Upper lobe of left lung (tissue), 6 donors: Measurements from ENCODE around the gene TEKT5. TPM values are rescaled to one million over a fixed set of nuclear protein-coding genes. Genes with fewer than 3 reads are reported as not detected.
A peak's percentile ranks its signal among the peaks of the same experiment; 100 is the strongest.
"Not testable (repeated sequence)": the region's sequence is repeated elsewhere in the genome, so short reads cannot be mapped to it uniquely, and the experiment has no call there.

ENCODE experiments used
- ATAC-seq, 2 donors: fragments of 200-7000 bp; cut with Tn5 transposase; one replicate each; pipeline ENCODE4 v1.9.1; 2022; ENCODE audit warnings: mild to moderate bottlenecking in 2 of 2, moderate library complexity in 2 of 2; ENCODE audit not compliant: low FRiP score in 2 of 2
- DNase-seq, 2 donors: peaks; one replicate each; pipeline ENCODE4 v3.0.0-alpha.2; 2019 to 2020
- H3K27ac ChIP-seq, 4 donors: fragments of 200-600 bp; sonication (generic); one replicate each; pipeline ENCODE4 v1.5.1; 2016 to 2019
- H3K27me3 ChIP-seq, 4 donors: fragments of 200-600 bp; sonication (generic); one replicate each; pipeline ENCODE4 v1.5.1; 2017 to 2019
- H3K36me3 ChIP-seq, 4 donors: fragments of 200-600 bp; sonication (generic); one replicate each; pipeline ENCODE4 v1.5.1; 2016 to 2019
- H3K4me1 ChIP-seq, 4 donors: fragments of 200-600 bp; sonication (generic); one replicate each; pipeline ENCODE4 v1.5.1; 2018 to 2019
- H3K4me3 ChIP-seq, 4 donors: fragments of 200-600 bp; sonication (generic); one replicate each; pipeline ENCODE4 v1.5.1; 2017 to 2019; ENCODE audit warnings: mild to moderate bottlenecking in 2 of 4, moderate library complexity in 1 of 4
- H3K9me3 ChIP-seq, 4 donors: fragments of 200-600 bp; sonication (generic); one replicate each; pipeline ENCODE4 v1.5.1; 2018 to 2019
- EP300 ChIP-seq, 4 donors: sonication (generic); formaldehyde crosslinking; IDR thresholded peaks; one replicate each; pipeline ENCODE4 v1.5.1; 2017; ENCODE audit warnings: antibody characterized with exemption in 4 of 4, control low read depth in 2 of 4
- POLR2A ChIP-seq, 4 donors: fragments of 450-650 bp; IDR thresholded peaks; one replicate each; pipeline ENCODE4 v1.5.1; 2016 to 2017; ENCODE audit warnings: antibody characterized with exemption in 4 of 4, mild to moderate bottlenecking in 2 of 4
- POLR2AphosphoS5 ChIP-seq, 2 donors: sonication (generic); formaldehyde crosslinking; IDR thresholded peaks; one replicate each; pipeline ENCODE4 v1.5.1; 2017; ENCODE audit warnings: antibody characterized with exemption in 2 of 2
- WGBS, 2 donors: methylation state at CpG; one replicate each; pipeline ENCODE4 v1.1.5; 2017 to 2018; 5-methylcytosine and 5-hydroxymethylcytosine counted together
- total RNA-seq, 6 donors: library from RNA; depleted of rRNA in 4 of 6; stranded (reverse); fragments of >200 nt in 4 of 6; gene quantifications; one replicate each; pipeline versions ENCODE4 v1.1.0 to v1.2.1, GENCODE V29; 2016 to 2021
- TF ChIP-seq, protein P1 (sequence below), 6 experiments: fragments of 450-650 bp in 4 of 6; fragments of 200-600 bp in 2 of 6; sonication (generic) in 2 of 6; IDR thresholded peaks; one replicate each; pipeline ENCODE4 v1.5.1; 2016 to 2019; ENCODE audit warnings: antibody characterized with exemption in 6 of 6
- donor health status: DM: no; HTN: no; CAD: no; lungs with moderate emphysema.
- donor health status: DM: no; HTN: yes; CAD: no; lungs with severe emphysema.

The TEKT5 gene
- total RNA-seq, 6 donors from 2014 or later = 0.20 to 2.1 (median 0.44) TPM; not detected in 3

DNA sequence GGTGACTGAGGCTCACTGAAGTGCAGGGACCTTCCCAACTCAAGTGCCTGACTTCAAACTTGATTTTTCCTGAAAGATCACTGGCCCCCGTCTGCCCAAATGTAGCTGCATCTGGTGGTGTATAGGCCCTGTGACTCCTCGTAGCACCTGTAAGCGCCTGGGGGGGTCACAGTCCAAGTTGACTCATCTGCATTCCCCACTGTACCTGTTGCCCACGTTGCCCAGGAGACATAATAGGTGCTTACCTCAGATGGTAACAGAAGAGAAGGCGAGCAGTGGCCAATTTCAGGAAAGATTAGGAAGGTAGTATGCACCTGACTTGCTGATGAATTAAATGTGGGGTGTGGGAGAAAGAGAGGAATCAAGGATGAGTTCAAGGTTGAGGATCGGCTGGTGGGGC lies 70.2 kb downstream of the TEKT5 start:
- ATAC-seq = no peak
- Histone ChIP-seq H3K4me3 (no peak overlapping the region), H3K4me1 (peaks cover 6 to 17% (median 9%) of the 10 kb centered on the region in 4 donors), H3K9me3 (no peaks in the 10 kb centered on the region), H3K36me3 (no peaks in the 10 kb centered on the region), H3K27ac (no peak overlapping the region), H3K27me3 (no peaks in the 10 kb centered on the region)
- TF ChIP-seq POLR2A (IDR thresholded peaks at IDR 0.05) = no peak
- TF ChIP-seq EP300 (IDR thresholded peaks at IDR 0.05) = no peak
- TF ChIP-seq POLR2AphosphoS5 (IDR thresholded peaks at IDR 0.05) = no peak
- DNase-seq = no peak
- WGBS, 2 donors = 89 to 91% methylated on average over 5 to 6 of the region's 6 CpGs

DNA sequence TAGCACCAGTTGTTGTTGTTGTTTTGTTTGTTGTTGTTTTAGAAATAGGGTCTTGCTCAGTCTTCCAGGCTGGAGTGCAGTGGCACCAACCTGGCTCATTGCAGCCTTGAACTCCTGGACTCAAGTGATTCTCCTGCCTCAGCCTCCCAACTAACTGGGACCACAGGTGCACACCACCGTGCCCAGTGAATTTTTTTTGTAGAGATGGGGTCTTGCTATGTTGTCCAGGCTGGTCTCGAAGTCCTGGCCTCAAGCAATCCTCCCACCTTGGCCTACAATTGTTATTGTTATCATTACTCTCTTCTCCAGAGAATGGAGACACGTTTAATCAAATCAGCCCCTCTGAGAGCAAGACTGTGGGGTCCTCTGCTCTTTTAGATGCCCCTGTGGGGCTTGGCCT lies 71.7 kb downstream of the TEKT5 start:
- no peak for DNase-seq
- no peak for ATAC-seq
- 87 to 92% methylated on average over 3 of the region's 3 CpGs for WGBS, 2 donors
- Histone ChIP-seq H3K9me3 (no peaks in the 10 kb centered on the region), H3K27me3 (no peaks in the 10 kb centered on the region), H3K27ac (peak overlapping the region; percentile 26 to 65 (median 48)), H3K4me3 (no peak overlapping the region), H3K4me1 (peaks cover 10 to 29% (median 19%) of the 10 kb centered on the region in 4 donors), H3K36me3 (no peaks in the 10 kb centered on the region)
- no peak for TF ChIP-seq POLR2A (IDR thresholded peaks at IDR 0.05)
- TF ChIP-seq EP300 (IDR thresholded peaks at IDR 0.05) = no peak
- TF ChIP-seq POLR2AphosphoS5 (IDR thresholded peaks at IDR 0.05) = no peak
- TF ChIP-seq, protein P1, sequence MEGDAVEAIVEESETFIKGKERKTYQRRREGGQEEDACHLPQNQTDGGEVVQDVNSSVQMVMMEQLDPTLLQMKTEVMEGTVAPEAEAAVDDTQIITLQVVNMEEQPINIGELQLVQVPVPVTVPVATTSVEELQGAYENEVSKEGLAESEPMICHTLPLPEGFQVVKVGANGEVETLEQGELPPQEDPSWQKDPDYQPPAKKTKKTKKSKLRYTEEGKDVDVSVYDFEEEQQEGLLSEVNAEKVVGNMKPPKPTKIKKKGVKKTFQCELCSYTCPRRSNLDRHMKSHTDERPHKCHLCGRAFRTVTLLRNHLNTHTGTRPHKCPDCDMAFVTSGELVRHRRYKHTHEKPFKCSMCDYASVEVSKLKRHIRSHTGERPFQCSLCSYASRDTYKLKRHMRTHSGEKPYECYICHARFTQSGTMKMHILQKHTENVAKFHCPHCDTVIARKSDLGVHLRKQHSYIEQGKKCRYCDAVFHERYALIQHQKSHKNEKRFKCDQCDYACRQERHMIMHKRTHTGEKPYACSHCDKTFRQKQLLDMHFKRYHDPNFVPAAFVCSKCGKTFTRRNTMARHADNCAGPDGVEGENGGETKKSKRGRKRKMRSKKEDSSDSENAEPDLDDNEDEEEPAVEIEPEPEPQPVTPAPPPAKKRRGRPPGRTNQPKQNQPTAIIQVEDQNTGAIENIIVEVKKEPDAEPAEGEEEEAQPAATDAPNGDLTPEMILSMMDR (IDR thresholded peaks at IDR 0.05) = no peak

DNA sequence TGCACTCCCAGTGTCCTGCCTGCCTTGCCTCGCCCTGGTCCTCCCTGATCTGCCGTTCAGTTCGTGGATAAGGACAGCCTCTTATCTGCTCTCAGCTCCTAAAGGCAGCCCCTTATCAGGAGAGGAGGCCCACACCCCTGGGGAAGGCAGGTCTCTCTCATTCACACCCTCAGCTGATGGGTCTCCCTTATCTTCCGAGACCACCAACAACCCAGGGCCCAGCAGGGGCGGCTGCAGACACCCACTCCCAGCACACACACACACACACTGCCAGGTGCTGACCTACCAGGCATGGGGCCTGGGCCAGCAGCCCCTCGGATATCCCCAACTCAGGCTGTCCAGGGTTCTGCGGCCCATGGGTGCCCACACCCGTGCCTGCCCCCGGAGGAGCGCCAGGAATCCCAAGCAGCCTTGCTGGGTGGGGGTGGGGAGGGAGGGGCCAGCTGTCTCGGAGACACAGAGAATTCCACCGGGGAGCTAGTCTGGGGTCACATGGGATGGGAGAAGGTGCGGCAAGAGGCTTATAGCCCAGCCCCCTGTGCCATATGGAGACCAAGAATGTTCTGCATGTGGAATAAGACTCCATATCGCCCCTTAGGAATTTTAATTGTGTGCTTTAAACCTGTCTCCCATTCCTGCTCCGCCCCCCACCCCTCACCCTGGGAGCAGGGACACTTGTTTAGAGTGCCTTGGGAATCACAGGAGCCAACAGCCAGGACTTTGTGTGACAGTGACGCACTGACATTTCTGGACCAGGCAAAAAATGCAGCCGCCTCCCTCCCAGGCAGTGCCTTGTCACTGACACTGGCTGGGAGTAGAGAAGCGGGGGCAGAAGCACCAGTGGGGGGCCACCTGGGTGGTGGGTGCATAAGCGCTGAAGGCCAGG lies 72.5 kb downstream of the TEKT5 start:
- Histone ChIP-seq H3K36me3 (no peaks in the 10 kb centered on the region), H3K27ac (peak overlapping the region; percentile 42 to 73 (median 56)), H3K4me1 (peaks cover 16 to 36% (median 22%) of the 10 kb centered on the region in 4 donors), H3K9me3 (no peaks in the 10 kb centered on the region), H3K4me3 (no peak overlapping the region), H3K27me3 (no peaks in the 10 kb centered on the region)
- 67 to 75% methylated on average over 16 to 19 of the region's 19 CpGs for WGBS, 2 donors
- TF ChIP-seq EP300 (IDR thresholded peaks at IDR 0.05) = peak in 3 of 4 donors; percentile 25 to 78 (median 77)
- TF ChIP-seq POLR2A (IDR thresholded peaks at IDR 0.05) = no peak
- TF ChIP-seq POLR2AphosphoS5 (IDR thresholded peaks at IDR 0.05) = peak; percentile 26 to 28
- TF ChIP-seq, protein P1 (IDR thresholded peaks at IDR 0.05) = no peak
- peak; percentile 26 to 79 for ATAC-seq
- peak; percentile 57 to 80 for DNase-seq

DNA sequence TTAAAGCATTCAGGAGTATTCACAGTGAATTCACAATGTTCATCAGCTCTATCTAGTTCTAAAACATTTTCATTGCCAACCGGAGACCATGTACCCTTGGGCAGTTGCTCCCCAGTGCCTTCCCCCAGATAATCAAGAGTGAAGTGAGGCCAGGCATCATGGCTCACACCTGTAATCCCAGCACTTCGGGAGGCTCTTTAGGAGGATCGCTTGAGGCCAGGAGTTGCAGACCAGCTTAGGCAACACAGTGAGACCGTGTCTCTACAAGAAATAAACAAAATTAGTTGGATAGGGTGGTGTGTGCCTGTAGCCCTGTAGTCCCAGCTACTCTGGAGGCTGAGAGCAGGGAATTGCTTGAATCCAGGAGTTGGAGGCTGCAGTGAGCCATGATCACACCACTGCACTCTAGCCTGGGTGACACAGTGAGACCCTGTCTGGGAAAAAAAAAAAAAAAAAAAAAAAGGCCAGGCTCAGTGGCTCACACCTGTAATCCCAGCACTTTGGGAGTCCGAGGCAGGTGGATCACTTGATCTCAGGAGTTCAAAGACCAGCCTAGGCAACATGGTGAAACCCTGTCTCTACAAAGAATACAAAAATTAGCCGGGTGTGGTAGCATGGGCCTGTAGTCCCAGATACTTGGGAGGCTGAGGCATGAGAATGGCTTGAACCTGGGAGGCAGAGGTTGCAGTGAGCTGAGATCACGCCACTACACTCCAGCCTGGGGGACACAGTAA lies 73.3 kb downstream of the TEKT5 start:
- ATAC-seq, H3K27me3 ChIP-seq, H3K36me3 ChIP-seq, H3K4me3 ChIP-seq, H3K9me3 ChIP-seq, DNase-seq: not testable (repeated sequence)
- peaks cover 25 to 45% (median 31%) of the 10 kb centered on the region in 4 donors for H3K4me1 ChIP-seq
- H3K27ac ChIP-seq = peak overlapping the region; percentile 42 to 86 (median 62)
- 86 to 89% methylated on average over 6 to 7 of the region's 7 CpGs for WGBS, 2 donors

DNA sequence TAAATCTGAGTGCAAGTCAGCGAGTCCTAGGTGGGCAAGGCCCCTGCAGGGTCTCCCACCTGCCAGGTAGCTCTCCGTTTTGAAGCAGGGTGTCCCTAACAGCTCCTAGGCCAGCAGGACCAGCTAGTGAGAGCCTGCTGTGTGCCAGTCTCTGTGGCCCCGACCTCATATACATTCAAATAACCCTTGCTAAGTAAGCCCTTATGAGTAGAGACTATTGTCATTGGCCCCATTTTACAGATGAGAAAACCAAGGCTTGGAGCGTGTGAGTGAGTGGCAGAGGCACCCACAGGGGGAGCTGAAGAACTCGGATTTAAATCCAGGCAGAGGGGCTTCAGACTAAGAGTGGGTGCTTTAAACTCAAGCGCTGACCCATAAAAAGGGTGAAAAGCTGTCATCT lies 74.6 kb downstream of the TEKT5 start:
- Histone ChIP-seq H3K36me3 (no peaks in the 10 kb centered on the region), H3K27me3 (no peaks in the 10 kb centered on the region), H3K27ac (peak overlapping the region in 3 of 4 donors; percentile 26 to 88 (median 86)), H3K4me1 (peaks cover 26 to 40% (median 32%) of the 10 kb centered on the region in 4 donors), H3K4me3 (no peak overlapping the region), H3K9me3 (no peaks in the 10 kb centered on the region)
- WGBS, 2 donors = 86 to 92% methylated on average over 6 of the region's 6 CpGs
- DNase-seq = no peak
- no peak for ATAC-seq
- TF ChIP-seq POLR2AphosphoS5 (IDR thresholded peaks at IDR 0.05) (no peak), EP300 (IDR thresholded peaks at IDR 0.05) (no peak), POLR2A (IDR thresholded peaks at IDR 0.05) (no peak)
- TF ChIP-seq, protein P1 (IDR thresholded peaks at IDR 0.05) = no peak
